Measurements from ENCODE around the gene BNIP2.
A peak's percentile ranks its signal among the peaks of the same experiment; 100 is the strongest.
"Not testable (repeated sequence)": the region's sequence is repeated elsewhere in the genome, so short reads cannot be mapped to it uniquely, and the experiment has no call there.

The BNIP2 gene

GRCh38 chr15:59688423-59688781 lies 718 bp downstream of the BNIP2 start:
- peak; percentile 21 for DNase-seq (ENCODE audit: low read depth, low spot score)

GRCh38 chr15:59687836-59688235 lies 1.3 kb downstream of the BNIP2 start:
- no peak for DNase-seq (ENCODE audit: low read depth, low spot score)

- no peak for DNase-seq (ENCODE audit: low read depth, low spot score)
These were observed 2.7 kb downstream of the BNIP2 start for GRCh38 chr15:59686389-59686788.

- no peak for DNase-seq (ENCODE audit: low read depth, low spot score)
These were observed 3.3 kb downstream of the BNIP2 start for GRCh38 chr15:59685737-59686297.

- no peak for DNase-seq (ENCODE audit: low read depth, low spot score)
These were observed 8.2 kb downstream of the BNIP2 start for GRCh38 chr15:59680870-59681269.

GRCh38 chr15:59680346-59680745 lies 8.8 kb downstream of the BNIP2 start:
- DNase-seq (ENCODE audit: low read depth, low spot score): no peak

GRCh38 chr15:59678620-59679019 lies 10.5 kb downstream of the BNIP2 start:
- DNase-seq (ENCODE audit: low read depth, low spot score): no peak

GRCh38 chr15:59678172-59678571 lies 10.9 kb downstream of the BNIP2 start:
- no peak for DNase-seq (ENCODE audit: low read depth, low spot score)

GRCh38 chr15:59676565-59676964 lies 12.6 kb downstream of the BNIP2 start:
- DNase-seq (ENCODE audit: low read depth, low spot score): no peak

- DNase-seq (ENCODE audit: low read depth, low spot score): no peak
These were observed 14.7 kb downstream of the BNIP2 start for GRCh38 chr15:59674361-59674877.

GRCh38 chr15:59668556-59668955 lies 20.6 kb downstream of the BNIP2 start:
- no peak for DNase-seq (ENCODE audit: low read depth, low spot score)

GRCh38 chr15:59662260-59662659 lies 26.9 kb downstream of the BNIP2 start:
- DNase-seq (ENCODE audit: low read depth, low spot score): no peak

- DNase-seq (ENCODE audit: low read depth, low spot score): no peak
These were observed 29.8 kb downstream of the BNIP2 start for GRCh38 chr15:59659366-59659765.

GRCh38 chr15:59657635-59658125 lies 31.4 kb downstream of the BNIP2 start:
- DNase-seq (ENCODE audit: low read depth, low spot score): no peak

- peak; percentile 82 for DNase-seq (ENCODE audit: low read depth, low spot score)
These were observed 32.1 kb downstream of the BNIP2 start, which contains the start of gene GTF2A2 for GRCh38 chr15:59656897-59657634. TSS of gene GTF2A2 (minus strand) at chr15:59657515. CDS start at chr15:59652277, 5,238 bp downstream.

- no peak for DNase-seq (ENCODE audit: low read depth, low spot score)
These were observed 35.1 kb downstream of the BNIP2 start for GRCh38 chr15:59654046-59654445.

- DNase-seq (ENCODE audit: low read depth, low spot score): no peak
These were observed 39.5 kb downstream of the BNIP2 start for GRCh38 chr15:59649603-59650002.

- DNase-seq (ENCODE audit: low read depth, low spot score): no peak
These were observed 42.0 kb downstream of the BNIP2 start for GRCh38 chr15:59647085-59647484.

GRCh38 chr15:59646277-59646676 lies 42.8 kb downstream of the BNIP2 start:
- DNase-seq (ENCODE audit: low read depth, low spot score): no peak

- DNase-seq (ENCODE audit: low read depth, low spot score): not testable (repeated sequence)
These were observed 43.3 kb downstream of the BNIP2 start for GRCh38 chr15:59645812-59646211.

GRCh38 chr15:59644756-59645155 lies 44.4 kb downstream of the BNIP2 start:
- DNase-seq (ENCODE audit: low read depth, low spot score): no peak

- no peak for DNase-seq (ENCODE audit: low read depth, low spot score)
These were observed 46.8 kb downstream of the BNIP2 start for GRCh38 chr15:59642351-59642750.

- DNase-seq (ENCODE audit: low read depth, low spot score): not testable (repeated sequence)
These were observed 51.6 kb downstream of the BNIP2 start for GRCh38 chr15:59637507-59637906.
